A549 (cell line): ENCODE data around the gene ANKRD13A. TPM values are rescaled to one million over a fixed set of nuclear protein-coding genes. Genes with fewer than 3 reads are reported as not detected.

Experiments used
- ATAC-seq, 2 experiments: fragments of 200-7000 bp in 1 of 2; fragments of >200 bp in 1 of 2; cut with Nextera tagmentation in 1 of 2; cut with Tn5 transposase in 1 of 2; 3 replicates each; pipeline versions ENCODE4 v1.8.0 to v1.9.1; 2018 to 2020; ENCODE audit warnings: mild to moderate bottlenecking in 1 of 2, moderate library complexity in 1 of 2
- CTCF ChIA-PET: fragments of 300-600 bp; sonication (Branson Sonifier 250); formaldehyde crosslinking; extraction: SDS; loops from one replicate; lab custom pipeline; 2021; ENCODE audit warnings: antibody characterized with exemption, inconsistent platforms; lab: Yijun Ruan, JAX
- POLR2A ChIA-PET: fragments of 350-600 bp; formaldehyde crosslinking; extraction: SDS; loops from one replicate; lab custom pipeline; 2021; ENCODE audit warnings: antibody characterized with exemption, inconsistent platforms; lab: Yijun Ruan, JAX
- DNase-seq, 2 experiments: peaks; one replicate each; pipeline versions ENCODE4 v3.0.0 to v3.0.0-alpha.2; 2011 to 2016; ENCODE audit warnings: low read depth in 1 of 2, low spot score in 1 of 2
- FAIRE-seq: peaks from 2 replicates; lab custom pipeline; 2011; peaks lifted over from hg19 to GRCh38; lab: Jason Lieb, UNC
- H3K27ac ChIP-seq, 2 experiments: fragments of >200 bp; sonication (Bioruptor Twin); formaldehyde crosslinking; 3 replicates each; pipeline ENCODE4 v1.5.1; 2016 to 2017
- H3K4me1 ChIP-seq: fragments of >200 bp; sonication (Bioruptor Twin); formaldehyde crosslinking; 3 replicates; pipeline ENCODE4 v1.6.1; 2016
- H3K4me2 ChIP-seq: fragments of >200 bp; sonication (Bioruptor Twin); formaldehyde crosslinking; 3 replicates; pipeline ENCODE4 v1.6.1; 2016
- H3K4me3 ChIP-seq: fragments of >200 bp; sonication (Bioruptor Twin); formaldehyde crosslinking; 3 replicates; pipeline ENCODE4 v1.5.1; 2016
- H3K9me3 ChIP-seq: fragments of >200 bp; sonication (Bioruptor Twin); formaldehyde crosslinking; 3 replicates; pipeline ENCODE4 v1.6.1; 2016
- ATOH8 ChIP-seq: fragments of 250-450 bp; sonication (Bioruptor Pico); IDR thresholded peaks from 2 replicates; pipeline ENCODE4 v1.5.0; 2020; ENCODE audit warnings: low read depth, mild to moderate bottlenecking, moderate library complexity
- CBX2 ChIP-seq: fragments of 200-600 bp; sonication (generic); IDR thresholded peaks from 2 replicates; pipeline ENCODE4 v1.6.1; 2016; ENCODE audit warnings: low read depth, mild to moderate bottlenecking, borderline replicate concordance
- CBX8 ChIP-seq: fragments of 200-600 bp; sonication (generic); IDR thresholded peaks from 2 replicates; pipeline ENCODE4 v1.6.1; 2016
- CHD2 ChIP-seq: fragments of 150-350 bp; IDR thresholded peaks from 2 replicates; pipeline ENCODE4 v1.6.1; 2014; ENCODE audit warnings: low read length; ENCODE audit not compliant: partially characterized antibody
- CHD4 ChIP-seq: fragments of 200-600 bp; sonication (generic); IDR thresholded peaks from 2 replicates; pipeline ENCODE4 v1.6.1; 2016; ENCODE audit warnings: antibody characterized with exemption, mild to moderate bottlenecking, borderline replicate concordance
- E2F6 ChIP-seq: IDR thresholded peaks from 2 replicates; pipeline ENCODE4 v1.6.1; 2012; ENCODE audit warnings: low read depth, borderline replicate concordance
- ESRRA ChIP-seq: fragments of 150-350 bp; IDR thresholded peaks from 2 replicates; pipeline ENCODE4 v1.6.1; 2014; ENCODE audit warnings: mild to moderate bottlenecking, low read length, borderline replicate concordance
- FOSL2 ChIP-seq, 2 experiments: fragments of 450-650 bp in 1 of 2; fragments of >200 bp in 1 of 2; sonication (Bioruptor Twin) in 1 of 2; formaldehyde crosslinking; IDR thresholded peaks; 2 replicates each; pipeline versions ENCODE4 v1.5.0 to v1.6.1; 2016 to 2020; ENCODE audit warnings: mild to moderate bottlenecking in 1 of 2, moderate library complexity in 1 of 2
- FOXS1 ChIP-seq: fragments of 250-450 bp; sonication (Bioruptor Pico); IDR thresholded peaks from 2 replicates; pipeline ENCODE4 v1.5.0; 2020; ENCODE audit warnings: mild to moderate bottlenecking, moderate library complexity
- HEYL ChIP-seq: fragments of 250-450 bp; sonication (Bioruptor Pico); IDR thresholded peaks from 2 replicates; pipeline ENCODE4 v1.8.0; 2021; ENCODE audit warnings: mild to moderate bottlenecking, moderate library complexity
- HMGXB4 ChIP-seq: fragments of 250-450 bp; sonication (Bioruptor Pico); IDR thresholded peaks from 2 replicates; pipeline ENCODE4 v1.5.0; 2021; ENCODE audit warnings: mild to moderate bottlenecking, moderate library complexity, borderline replicate concordance
- HOXA7 ChIP-seq: fragments of 250-450 bp; sonication (Bioruptor Pico); IDR thresholded peaks from 2 replicates; pipeline ENCODE4 v1.5.0; 2020; ENCODE audit warnings: mild to moderate bottlenecking, moderate library complexity
- HOXB13 ChIP-seq: fragments of 250-450 bp; sonication (Bioruptor Pico); IDR thresholded peaks from 2 replicates; pipeline ENCODE4 v1.5.0; 2020; ENCODE audit warnings: low read depth, mild to moderate bottlenecking, moderate library complexity
- HOXB5 ChIP-seq: fragments of 250-450 bp; sonication (Bioruptor Pico); IDR thresholded peaks from 2 replicates; pipeline ENCODE4 v1.5.0; 2020; ENCODE audit warnings: mild to moderate bottlenecking, moderate library complexity
- JUNB ChIP-seq: fragments of >200 bp; sonication (Bioruptor Twin); formaldehyde crosslinking; IDR thresholded peaks from 2 replicates; pipeline ENCODE4 v1.6.1; 2016
- KDM1A ChIP-seq: fragments of 200-600 bp; sonication (generic); IDR thresholded peaks from 2 replicates; pipeline ENCODE4 v1.6.1; 2016; ENCODE audit warnings: low read depth, mild to moderate bottlenecking
- KDM5A ChIP-seq: fragments of 200-600 bp; sonication (generic); IDR thresholded peaks from 2 replicates; pipeline ENCODE4 v1.6.1; 2016; ENCODE audit warnings: antibody characterized with exemption, mild to moderate bottlenecking
- MAX ChIP-seq: IDR thresholded peaks from 2 replicates; pipeline ENCODE4 v1.6.1; 2012
- MYC ChIP-seq: IDR thresholded peaks from 2 replicates; pipeline ENCODE4 v1.6.1; 2012; ENCODE audit warnings: mild to moderate bottlenecking, inconsistent platforms, low read length, improper control_type of control experiment, borderline replicate concordance
- NFE2L2 ChIP-seq: fragments of 150-350 bp; conservative IDR thresholded peaks from 2 replicates; pipeline ENCODE4 v1.6.1; 2014; ENCODE audit warnings: low read length
- NR3C1 ChIP-seq: fragments of >200 bp; sonication (Bioruptor Twin); formaldehyde crosslinking; IDR thresholded peaks from 3 replicates; pipeline ENCODE4 v1.6.1; 2017
- PBX3 ChIP-seq: IDR thresholded peaks from 2 replicates; pipeline ENCODE4 v1.6.1; 2012
- PHF8 ChIP-seq: fragments of 200-600 bp; sonication (generic); IDR thresholded peaks from 2 replicates; pipeline ENCODE4 v1.6.1; 2016; ENCODE audit warnings: low read depth, mild to moderate bottlenecking, antibody characterized with exemption, moderate library complexity, borderline replicate concordance
- POLR2AphosphoS2 ChIP-seq: conservative IDR thresholded peaks from 2 replicates; pipeline ENCODE4 v1.6.1; 2012; ENCODE audit warnings: low read length, improper control_type of control experiment, inconsistent platforms
- RARB ChIP-seq: fragments of 250-450 bp; sonication (Bioruptor Pico); IDR thresholded peaks from 2 replicates; pipeline ENCODE4 v1.8.0; 2021; ENCODE audit warnings: mild to moderate bottlenecking, moderate library complexity
- RCOR1 ChIP-seq: fragments of 150-350 bp; IDR thresholded peaks from 2 replicates; pipeline ENCODE4 v1.6.1; 2014; ENCODE audit warnings: antibody characterized with exemption, low read length, low read depth
- TFCP2L1 ChIP-seq: fragments of 250-450 bp; sonication (Bioruptor Pico); IDR thresholded peaks from 2 replicates; pipeline ENCODE4 v1.5.0; 2021; ENCODE audit warnings: mild to moderate bottlenecking
- ZSCAN20 ChIP-seq: fragments of 250-450 bp; sonication (Bioruptor Pico); IDR thresholded peaks from 2 replicates; pipeline ENCODE4 v1.8.0; 2022; ENCODE audit warnings: mild to moderate bottlenecking, moderate library complexity
- WGBS: methylation state at CpG from one replicate; pipeline ENCODE4 v1.1.6; 2017; ENCODE audit errors: missing lambda C conversion rate; 5-methylcytosine and 5-hydroxymethylcytosine counted together
- polyA plus RNA-seq, 4 experiments: library from polyadenylated mRNA; depleted of rRNA in 3 of 4; stranded (reverse); fragments of >200 nt; fragmentation: RNase III in 1 of 4; extraction: RNeasy Plus Mini Kit Qiagen cat#74134 plus additional on column Dnase treatment in 1 of 4; gene quantifications; 2 replicates in 3 of 4; 3 replicates in 1 of 4; pipeline ENCODE4 v1.2.3, GENCODE V29; 2011 to 2017

The ANKRD13A gene
- polyA plus RNA-seq, 2 of the 4 experiments (the other 2 are of a cell fraction), result 12.1 to 23.8 TPM

- TF ChIP-seq MYC, result no peak
- TF ChIP-seq, all 56 proteins: peak for 0
Measured at GRCh38 chr12:109988274-109988673, 11.0 kb upstream of the ANKRD13A start (continued).

GRCh38 chr12:109988903-109989302 is 10.3 kb upstream of the ANKRD13A start:
- POLR2A ChIA-PET, result no interaction called here
- no peak for FAIRE-seq

GRCh38 chr12:109989380-109989779 is 9.8 kb upstream of the ANKRD13A start:
- no peaks in the 10 kb centered on the region for H3K9me3 ChIP-seq
- POLR2A ChIA-PET, result no interaction called here
- no peak for TF ChIP-seq PHF8
- no peak for TF ChIP-seq POLR2AphosphoS2
- TF ChIP-seq RCOR1, result no peak
- TF ChIP-seq HOXA7 (CRISPR knock-in tag), result no peak
- TF ChIP-seq KDM5A, result no peak
- no peak for TF ChIP-seq PBX3
- TF ChIP-seq CHD2, result no peak
- TF ChIP-seq NR3C1, result no peak
- no peak for TF ChIP-seq FOXS1 (CRISPR knock-in tag)
- no peak for TF ChIP-seq HOXB13
- no peak for TF ChIP-seq MYC
- TF ChIP-seq FOSL2 (IDR thresholded peaks at IDR 0.05), result no peak
- no peak for TF ChIP-seq FOSL2 (CRISPR knock-in tag; IDR thresholded peaks at IDR 0.05)
- no peak for TF ChIP-seq E2F6
- no peak for TF ChIP-seq CBX8
- no peak for TF ChIP-seq ATOH8 (CRISPR knock-in tag)
- no peak for TF ChIP-seq HEYL (CRISPR knock-in tag)
- TF ChIP-seq MAX, result no peak
- DNase-seq (no peak), ATAC-seq (no peak), FAIRE-seq (no peak)
- WGBS, result 92% methylated on average over 5 of the region's 5 CpGs
- no peak overlapping the region for H3K4me3 ChIP-seq
- CTCF ChIA-PET, result no interaction called here
- H3K4me1 ChIP-seq, result peaks cover 5% of the 10 kb centered on the region
- no peak overlapping the region for H3K4me2 ChIP-seq
- H3K27ac ChIP-seq, result no peak overlapping the region

More at GRCh38 chr12:109988903-109989302, 10.3 kb upstream of the ANKRD13A start:
- TF ChIP-seq CHD4, result no peak
- TF ChIP-seq RARB (CRISPR knock-in tag), result no peak
- TF ChIP-seq JUNB, result no peak
- TF ChIP-seq CBX2, result no peak
- TF ChIP-seq KDM1A, result no peak
- no peak for TF ChIP-seq HMGXB4 (CRISPR knock-in tag)
- no peak for TF ChIP-seq POLR2AphosphoS2
- TF ChIP-seq E2F6, result no peak
- no peak for TF ChIP-seq TFCP2L1 (CRISPR knock-in tag)
- TF ChIP-seq KDM5A, result no peak
- no peak for TF ChIP-seq ZSCAN20 (CRISPR knock-in tag)
- no peak for TF ChIP-seq FOSL2 (IDR thresholded peaks at IDR 0.05)
- no peak for TF ChIP-seq FOSL2 (CRISPR knock-in tag; IDR thresholded peaks at IDR 0.05)
- no peak for TF ChIP-seq ESRRA
- no peak for TF ChIP-seq HEYL (CRISPR knock-in tag)
- no peak for TF ChIP-seq HOXB5 (CRISPR knock-in tag)
- no peak for TF ChIP-seq ATOH8 (CRISPR knock-in tag)
- TF ChIP-seq HOXA7 (CRISPR knock-in tag), result no peak
- TF ChIP-seq NFE2L2, result no peak
- TF ChIP-seq, all 56 proteins: peak for 0
- ATAC-seq (no peak), DNase-seq (no peak)
- Histone ChIP-seq H3K9me3 (no peaks in the 10 kb centered on the region), H3K4me1 (peaks cover under 1% of the 10 kb centered on the region; the same call in 1 of the 3 replicates), H3K4me2 (no peak overlapping the region), H3K4me3 (no peak overlapping the region), H3K27ac (no peak overlapping the region)
- 89% methylated on average over 8 of the region's 8 CpGs for WGBS
- CTCF ChIA-PET, result interaction anchor here (0.7 kb wide), 1 partner anchor 177 kb away, joined by 3 read pairs; no protein-coding TSS in a partner anchor
